Mesothelial cell of epicardium (in vitro differentiated cells): ENCODE data around the gene NBEA. TPM values are rescaled to one million over a fixed set of nuclear protein-coding genes. Genes with fewer than 3 reads are reported as not detected.

Experiments used
- DNase-seq, 2 experiments: peaks; one replicate each; pipeline ENCODE4 v3.0.0; 2021; ENCODE audit warnings: low spot score in 2 of 2; ENCODE audit not compliant: unreplicated experiment in 2 of 2
- H3K27ac Mint-ChIP-seq: 2 replicates; pipeline ENCODE4 v1.8.0; 2021; ENCODE audit warnings: mixed read lengths
- H3K27me3 Mint-ChIP-seq: 2 replicates; pipeline ENCODE4 v1.8.0; 2021; ENCODE audit warnings: low read depth, mixed read lengths
- H3K36me3 Mint-ChIP-seq: 2 replicates; pipeline ENCODE4 v1.8.0; 2021; ENCODE audit warnings: mixed read lengths
- H3K4me1 Mint-ChIP-seq: 2 replicates; pipeline ENCODE4 v1.8.0; 2021; ENCODE audit warnings: mixed read lengths
- H3K4me3 Mint-ChIP-seq: 2 replicates; pipeline ENCODE4 v1.8.0; 2021; ENCODE audit warnings: mild to moderate bottlenecking, moderate library complexity, mixed read lengths
- H3K9me3 Mint-ChIP-seq: 2 replicates; pipeline ENCODE4 v1.8.0; 2021; ENCODE audit warnings: mixed read lengths
- total RNA-seq: library from RNA; stranded (reverse); gene quantifications from 3 replicates; pipeline ENCODE4 v1.2.1, GENCODE V29; 2021
- TF ChIP-seq, protein P1 (sequence below): fragments of 200-600 bp; sonication (generic); IDR thresholded peaks from one replicate; pipeline ENCODE4 v1.5.0; 2021; ENCODE audit warnings: antibody characterized with exemption; ENCODE audit not compliant: unreplicated experiment

NBEA gene
- total RNA-seq, 1 donor from 2014 or later, result 32.8 TPM

DNA sequence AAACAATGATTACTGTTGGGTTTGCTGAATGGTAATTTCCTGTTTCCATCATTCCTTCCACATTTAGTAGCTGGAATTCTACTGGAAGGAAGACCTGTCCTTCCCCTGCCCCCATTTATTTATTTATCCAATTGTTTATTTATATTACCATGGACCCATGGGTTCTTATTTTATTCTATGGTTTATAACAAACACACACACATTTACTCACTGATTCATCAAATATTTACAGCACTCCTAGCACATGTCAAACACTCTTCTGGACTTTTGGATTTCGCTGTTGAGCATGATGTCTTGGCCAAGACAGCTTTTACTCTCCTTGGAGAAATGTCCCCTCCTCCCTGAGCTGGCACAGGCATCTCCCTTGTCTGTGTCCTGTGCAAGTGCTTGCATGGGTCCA lies 762.3 kb downstream of the NBEA start:
- Mint-ChIP-seq H3K36me3 (no peaks in the 10 kb centered on the region), H3K4me1 (peaks cover 14% of the 10 kb centered on the region), H3K27me3 (no peaks in the 10 kb centered on the region), H3K9me3 (peaks cover 10% of the 10 kb centered on the region), H3K4me3 (no peak overlapping the region), H3K27ac (no peak overlapping the region)
- DNase-seq, result no peak
- TF ChIP-seq, protein P1, sequence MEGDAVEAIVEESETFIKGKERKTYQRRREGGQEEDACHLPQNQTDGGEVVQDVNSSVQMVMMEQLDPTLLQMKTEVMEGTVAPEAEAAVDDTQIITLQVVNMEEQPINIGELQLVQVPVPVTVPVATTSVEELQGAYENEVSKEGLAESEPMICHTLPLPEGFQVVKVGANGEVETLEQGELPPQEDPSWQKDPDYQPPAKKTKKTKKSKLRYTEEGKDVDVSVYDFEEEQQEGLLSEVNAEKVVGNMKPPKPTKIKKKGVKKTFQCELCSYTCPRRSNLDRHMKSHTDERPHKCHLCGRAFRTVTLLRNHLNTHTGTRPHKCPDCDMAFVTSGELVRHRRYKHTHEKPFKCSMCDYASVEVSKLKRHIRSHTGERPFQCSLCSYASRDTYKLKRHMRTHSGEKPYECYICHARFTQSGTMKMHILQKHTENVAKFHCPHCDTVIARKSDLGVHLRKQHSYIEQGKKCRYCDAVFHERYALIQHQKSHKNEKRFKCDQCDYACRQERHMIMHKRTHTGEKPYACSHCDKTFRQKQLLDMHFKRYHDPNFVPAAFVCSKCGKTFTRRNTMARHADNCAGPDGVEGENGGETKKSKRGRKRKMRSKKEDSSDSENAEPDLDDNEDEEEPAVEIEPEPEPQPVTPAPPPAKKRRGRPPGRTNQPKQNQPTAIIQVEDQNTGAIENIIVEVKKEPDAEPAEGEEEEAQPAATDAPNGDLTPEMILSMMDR, result no peak

DNA sequence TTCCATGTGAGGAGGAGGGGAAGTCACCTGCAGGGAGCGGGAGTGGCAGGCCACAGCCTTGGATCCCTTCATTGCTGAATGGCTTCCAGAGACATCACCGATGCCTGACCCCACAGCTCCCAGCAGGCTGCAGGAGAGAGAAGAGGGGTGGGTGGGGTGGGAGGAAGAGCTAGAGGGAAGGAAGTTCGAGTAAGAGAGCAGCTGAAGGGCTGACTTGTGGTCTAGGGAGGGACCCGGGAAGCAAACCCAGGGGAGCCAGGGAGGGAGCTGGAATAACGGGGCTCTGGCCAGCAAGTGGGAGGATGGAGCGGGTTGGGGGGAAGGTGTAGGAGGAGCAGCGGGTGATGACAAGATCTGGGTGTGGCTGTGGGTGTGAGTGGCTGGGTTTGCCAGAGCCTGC lies 764.2 kb downstream of the NBEA start:
- no peak for DNase-seq
- TF ChIP-seq, protein P1, result no peak
- no peaks in the 10 kb centered on the region for H3K4me1 Mint-ChIP-seq
- H3K4me3 Mint-ChIP-seq, result no peak overlapping the region
- no peaks in the 10 kb centered on the region for H3K27me3 Mint-ChIP-seq
- H3K9me3 Mint-ChIP-seq, result peaks cover 10% of the 10 kb centered on the region
- H3K27ac Mint-ChIP-seq, result no peak overlapping the region
- no peaks in the 10 kb centered on the region for H3K36me3 Mint-ChIP-seq

DNA sequence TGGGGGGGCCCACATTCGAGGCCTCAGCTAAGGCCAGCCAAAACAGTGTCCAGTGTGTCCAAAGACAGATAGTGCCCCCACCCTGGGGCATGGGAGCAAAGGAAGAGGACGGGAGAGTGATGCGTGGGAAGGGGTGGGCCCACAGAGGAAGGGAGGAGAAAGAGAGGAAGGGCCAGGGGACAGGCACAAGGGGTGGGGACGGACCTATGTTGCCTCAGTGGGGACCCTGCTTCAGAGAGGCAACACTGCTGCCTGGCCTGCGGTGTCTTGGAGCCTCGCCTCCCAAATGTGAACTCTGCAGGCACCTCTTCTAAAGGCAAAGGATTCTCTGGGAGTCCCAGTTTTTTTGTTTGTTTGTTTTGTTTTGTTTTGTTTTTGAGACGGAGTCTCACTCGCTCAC lies 764.7 kb downstream of the NBEA start:
- H3K4me1 Mint-ChIP-seq, result no peaks in the 10 kb centered on the region
- DNase-seq, result no peak
- TF ChIP-seq, protein P1, result no peak
- H3K4me3 Mint-ChIP-seq, result no peak overlapping the region
- peaks cover 10% of the 10 kb centered on the region for H3K9me3 Mint-ChIP-seq
- H3K27me3 Mint-ChIP-seq, result no peaks in the 10 kb centered on the region
- H3K27ac Mint-ChIP-seq, result no peak overlapping the region
- no peaks in the 10 kb centered on the region for H3K36me3 Mint-ChIP-seq

DNA sequence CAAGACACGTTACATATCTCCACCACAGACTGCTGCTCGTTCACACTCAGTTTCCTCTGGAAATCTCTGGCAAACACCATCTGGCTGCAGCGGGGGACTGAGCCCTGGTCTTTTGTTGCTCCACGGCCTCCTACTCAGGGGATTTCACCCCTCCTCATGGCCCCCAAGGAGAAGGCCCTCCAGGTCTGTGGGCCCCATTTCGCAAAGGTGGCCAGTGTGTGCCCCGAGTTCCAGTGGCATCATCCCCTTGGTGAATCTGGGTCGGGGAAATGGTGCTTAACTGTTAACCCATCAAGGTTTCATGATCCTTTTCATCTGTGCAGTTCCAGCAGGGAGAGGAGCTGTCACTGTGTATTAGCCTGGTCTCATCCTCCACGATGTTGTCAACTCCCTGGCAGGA lies 769.8 kb downstream of the NBEA start:
- no peaks in the 10 kb centered on the region for H3K9me3 Mint-ChIP-seq
- no peak overlapping the region for H3K27ac Mint-ChIP-seq
- peaks cover 28% of the 10 kb centered on the region for H3K4me1 Mint-ChIP-seq
- no peaks in the 10 kb centered on the region for H3K27me3 Mint-ChIP-seq
- no peak for DNase-seq
- no peaks in the 10 kb centered on the region for H3K36me3 Mint-ChIP-seq
- H3K4me3 Mint-ChIP-seq, result no peak overlapping the region
- TF ChIP-seq, protein P1, result no peak

DNA sequence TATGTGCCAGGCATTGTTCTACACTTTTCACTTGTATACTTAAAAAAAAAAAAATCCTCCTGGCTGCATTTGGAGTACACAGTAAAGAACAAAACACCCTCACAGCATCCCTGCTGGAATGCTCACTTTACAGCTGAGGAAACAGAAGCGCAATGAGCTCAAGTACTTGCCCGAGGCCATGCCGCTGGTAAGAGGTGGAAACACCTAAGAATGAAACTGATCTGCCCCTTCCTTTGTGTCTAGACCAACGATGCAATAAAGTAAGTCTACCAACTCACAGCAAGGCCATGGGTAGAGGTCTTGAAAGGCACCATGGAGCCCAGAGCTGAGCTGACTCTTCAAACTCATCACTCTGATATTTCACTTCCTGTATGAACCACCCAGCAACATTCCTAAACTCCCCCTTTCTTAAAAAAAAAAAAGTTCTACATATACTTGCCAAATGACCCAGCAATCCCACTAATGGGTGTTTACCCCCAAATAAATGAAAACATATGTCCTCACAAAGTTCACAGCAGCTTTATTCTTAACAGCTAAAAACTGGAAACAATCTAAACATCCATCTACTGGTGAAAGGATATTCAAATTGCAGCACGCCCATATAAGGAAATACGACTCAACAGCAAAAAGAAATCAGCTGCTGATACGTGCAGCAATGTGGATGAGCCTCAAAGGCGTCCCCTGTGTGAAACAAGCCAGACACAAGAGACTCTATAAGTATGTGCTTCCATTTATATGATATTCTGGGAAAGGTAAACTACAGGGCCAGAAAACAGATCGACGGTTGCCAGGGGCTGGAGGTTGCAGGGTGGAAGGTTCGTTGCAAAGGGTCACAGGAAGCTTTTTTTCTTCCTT lies 771.1 kb downstream of the NBEA start:
- Mint-ChIP-seq H3K27ac (peak overlapping the region; percentile 92), H3K9me3 (no peaks in the 10 kb centered on the region), H3K4me1 (peaks cover 28% of the 10 kb centered on the region), H3K36me3 (no peaks in the 10 kb centered on the region), H3K4me3 (peak overlapping the region; percentile 6), H3K27me3 (no peaks in the 10 kb centered on the region)
- no peak for DNase-seq
- TF ChIP-seq, protein P1, result no peak
